PC-9 (cell line): ENCODE results near the gene LACC1.

Source experiments
- EZH2 ChIP-seq: fragments of 200-600 bp; sonication (generic); IDR thresholded peaks from 2 replicates; pipeline ENCODE4 v1.8.0; 2017; ENCODE audit warnings: antibody characterized with exemption, low read depth
- TF ChIP-seq, protein P1 (sequence below): fragments of 200-600 bp; sonication (generic); conservative IDR thresholded peaks from 2 replicates; pipeline ENCODE4 v1.6.1; 2017; ENCODE audit warnings: mixed run types, antibody characterized with exemption, mild to moderate bottlenecking, moderate library complexity

DNA sequence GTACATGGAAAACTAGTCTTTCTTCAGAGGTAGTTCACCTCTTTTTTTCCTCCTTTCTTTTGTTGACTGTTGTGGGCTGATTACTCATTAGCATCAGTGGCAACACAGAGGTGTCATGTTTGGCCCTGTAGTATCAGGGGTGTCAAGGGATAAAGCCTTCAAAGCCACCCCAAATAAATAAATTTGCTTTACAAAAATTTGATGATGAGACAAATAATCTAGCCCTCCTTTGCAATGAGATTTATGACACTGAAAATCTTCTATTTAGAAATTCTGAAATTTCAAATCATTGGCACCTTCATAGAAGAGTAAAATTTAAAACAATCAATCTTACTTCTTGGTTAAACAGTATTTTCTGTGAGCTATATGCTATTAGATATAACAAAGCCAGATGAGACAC, 1.9 kb downstream of the LACC1 start:
- no peak for TF ChIP-seq EZH2
- TF ChIP-seq, protein P1, sequence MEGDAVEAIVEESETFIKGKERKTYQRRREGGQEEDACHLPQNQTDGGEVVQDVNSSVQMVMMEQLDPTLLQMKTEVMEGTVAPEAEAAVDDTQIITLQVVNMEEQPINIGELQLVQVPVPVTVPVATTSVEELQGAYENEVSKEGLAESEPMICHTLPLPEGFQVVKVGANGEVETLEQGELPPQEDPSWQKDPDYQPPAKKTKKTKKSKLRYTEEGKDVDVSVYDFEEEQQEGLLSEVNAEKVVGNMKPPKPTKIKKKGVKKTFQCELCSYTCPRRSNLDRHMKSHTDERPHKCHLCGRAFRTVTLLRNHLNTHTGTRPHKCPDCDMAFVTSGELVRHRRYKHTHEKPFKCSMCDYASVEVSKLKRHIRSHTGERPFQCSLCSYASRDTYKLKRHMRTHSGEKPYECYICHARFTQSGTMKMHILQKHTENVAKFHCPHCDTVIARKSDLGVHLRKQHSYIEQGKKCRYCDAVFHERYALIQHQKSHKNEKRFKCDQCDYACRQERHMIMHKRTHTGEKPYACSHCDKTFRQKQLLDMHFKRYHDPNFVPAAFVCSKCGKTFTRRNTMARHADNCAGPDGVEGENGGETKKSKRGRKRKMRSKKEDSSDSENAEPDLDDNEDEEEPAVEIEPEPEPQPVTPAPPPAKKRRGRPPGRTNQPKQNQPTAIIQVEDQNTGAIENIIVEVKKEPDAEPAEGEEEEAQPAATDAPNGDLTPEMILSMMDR: no peak
